GM11168 (cell line): ENCODE measurements around the gene SPATS2L.

Experiments used
- in situ Hi-C: fragments of 300-500 bp; cut with MboI; formaldehyde crosslinking; loops from one replicate; pipeline ENCODE4 v1.12.0; 2022; ENCODE audit warnings: low sequenced_read_pairs; ENCODE audit not compliant: unreplicated experiment

The SPATS2L gene

GRCh38 chr2:200296118-200296517 lies 10.4 kb upstream of the SPATS2L start:
- in situ Hi-C loops = no loop called here

GRCh38 chr2:200297100-200297499 lies 9.4 kb upstream of the SPATS2L start:
- in situ Hi-C loops = no loop called here

GRCh38 chr2:200297989-200298388 lies 8.5 kb upstream of the SPATS2L start:
- in situ Hi-C loops = no loop called here

- in situ Hi-C loops = no loop called here
Observed at GRCh38 chr2:200298816-200299215, 7.7 kb upstream of the SPATS2L start.

GRCh38 chr2:200300065-200300464 lies 6.4 kb upstream of the SPATS2L start:
- in situ Hi-C loops = loop anchor here (5.0 kb wide), 1 partner anchor 323 kb away; no protein-coding TSS in a partner anchor

GRCh38 chr2:200300638-200301314 lies 5.7 kb upstream of the SPATS2L start:
- in situ Hi-C loops = loop anchor here (5.0 kb wide), 1 partner anchor 323 kb away; no protein-coding TSS in a partner anchor

- in situ Hi-C loops = loop anchor here (5.0 kb wide), 1 partner anchor 325 kb away; no protein-coding TSS in a partner anchor
Observed at GRCh38 chr2:200301953-200302858, 4.3 kb upstream of the SPATS2L start.

- in situ Hi-C loops = loop anchor here (5.0 kb wide), 1 partner anchor 326 kb away; no protein-coding TSS in a partner anchor
Observed at GRCh38 chr2:200302940-200303727, 3.4 kb upstream of the SPATS2L start.

GRCh38 chr2:200305797-200306195 lies 697 bp upstream of the SPATS2L start:
- in situ Hi-C loops = no loop called here

GRCh38 chr2:200306931-200307723 lies 634 bp downstream of the SPATS2L start:
- in situ Hi-C loops = no loop called here

GRCh38 chr2:200307724-200308545 lies 1.4 kb downstream of the SPATS2L start:
- in situ Hi-C loops = no loop called here

- in situ Hi-C loops = no loop called here
Observed at GRCh38 chr2:200308546-200309295, 2.2 kb downstream of the SPATS2L start.

- in situ Hi-C loops = no loop called here
Observed at GRCh38 chr2:200309296-200310049, 3.0 kb downstream of the SPATS2L start.

- in situ Hi-C loops = no loop called here
Observed at GRCh38 chr2:200310545-200310971, 4.1 kb downstream of the SPATS2L start.

- in situ Hi-C loops = no loop called here
Observed at GRCh38 chr2:200311139-200311538, 4.6 kb downstream of the SPATS2L start.

GRCh38 chr2:200314976-200315567 lies 8.6 kb downstream of the SPATS2L start:
- in situ Hi-C loops = no loop called here

GRCh38 chr2:200317975-200318374 lies 11.5 kb downstream of the SPATS2L start:
- in situ Hi-C loops = no loop called here
